ENCODE measurements around the gene IL11RA. TPM values are rescaled to one million over a fixed set of nuclear protein-coding genes. Genes with fewer than 3 reads are reported as not detected.

The IL11RA gene
- total RNA-seq, 2 experiments from 2014 or later, result 16.7 to 20.1 TPM

DNA sequence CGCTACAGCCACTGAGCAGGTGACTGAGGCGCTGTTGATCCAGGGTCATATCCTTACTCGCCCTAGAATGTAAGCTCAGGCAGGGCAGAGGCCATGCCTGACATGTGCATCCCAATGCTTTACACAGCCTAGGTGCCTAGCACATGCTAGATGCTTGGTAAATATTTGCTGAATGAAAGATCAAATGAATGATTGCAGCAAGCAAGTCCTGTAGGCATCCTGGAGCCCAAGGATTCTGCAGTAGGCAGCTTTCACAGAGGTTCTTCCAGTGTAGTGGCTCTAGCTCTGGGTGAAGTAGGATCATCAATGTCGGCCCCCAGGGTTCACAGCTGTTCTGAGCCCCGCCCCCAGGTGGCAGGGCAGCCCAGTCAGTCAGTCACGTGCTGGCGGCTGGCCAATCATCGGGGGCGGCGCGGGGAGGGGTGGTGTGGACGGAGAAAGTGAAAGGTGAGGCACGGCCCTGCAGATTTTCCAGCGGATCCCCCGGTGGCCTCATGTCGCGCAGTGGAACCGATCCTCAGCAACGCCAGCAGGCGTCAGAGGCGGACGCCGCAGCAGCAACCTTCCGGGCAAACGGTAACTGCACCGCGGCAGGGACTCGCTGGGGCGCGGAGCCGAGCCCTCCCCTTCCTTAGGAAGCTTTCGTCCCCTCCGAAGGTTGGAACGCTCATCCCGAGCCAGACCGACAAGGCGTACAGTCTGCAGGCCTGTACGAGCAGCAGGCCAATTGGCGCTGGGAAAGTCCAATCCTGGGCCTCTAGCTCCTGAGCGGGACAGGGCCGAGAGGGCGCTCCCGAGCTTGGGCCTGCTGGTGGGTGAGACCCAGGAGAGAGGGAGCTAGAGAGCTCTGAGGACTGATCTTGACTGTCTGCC lies 5.5 kb upstream of the IL11RA start, which contains the start of gene GALT:
Gene GALT, plus strand, starts transcription at position 465 of the 873 bp plus-strand sequence. Its CDS starts 30 bp downstream, at position 495.
- H3K79me2 ChIP-seq (ENCODE audit: insufficient read depth, low read depth, low read length), result peaks cover 11% of the 10 kb centered on the region; the same call in 1 of the 2 replicates
- H3K4me1 ChIP-seq (ENCODE audit: insufficient read depth, low read length, poor library complexity, severe bottlenecking), result peaks cover 21% of the 10 kb centered on the region
- TF ChIP-seq, protein P1, sequence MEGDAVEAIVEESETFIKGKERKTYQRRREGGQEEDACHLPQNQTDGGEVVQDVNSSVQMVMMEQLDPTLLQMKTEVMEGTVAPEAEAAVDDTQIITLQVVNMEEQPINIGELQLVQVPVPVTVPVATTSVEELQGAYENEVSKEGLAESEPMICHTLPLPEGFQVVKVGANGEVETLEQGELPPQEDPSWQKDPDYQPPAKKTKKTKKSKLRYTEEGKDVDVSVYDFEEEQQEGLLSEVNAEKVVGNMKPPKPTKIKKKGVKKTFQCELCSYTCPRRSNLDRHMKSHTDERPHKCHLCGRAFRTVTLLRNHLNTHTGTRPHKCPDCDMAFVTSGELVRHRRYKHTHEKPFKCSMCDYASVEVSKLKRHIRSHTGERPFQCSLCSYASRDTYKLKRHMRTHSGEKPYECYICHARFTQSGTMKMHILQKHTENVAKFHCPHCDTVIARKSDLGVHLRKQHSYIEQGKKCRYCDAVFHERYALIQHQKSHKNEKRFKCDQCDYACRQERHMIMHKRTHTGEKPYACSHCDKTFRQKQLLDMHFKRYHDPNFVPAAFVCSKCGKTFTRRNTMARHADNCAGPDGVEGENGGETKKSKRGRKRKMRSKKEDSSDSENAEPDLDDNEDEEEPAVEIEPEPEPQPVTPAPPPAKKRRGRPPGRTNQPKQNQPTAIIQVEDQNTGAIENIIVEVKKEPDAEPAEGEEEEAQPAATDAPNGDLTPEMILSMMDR (conservative IDR thresholded peaks at IDR 0.05; ENCODE audit: low read length), result peak; percentile 80
- no peak for TF ChIP-seq EZH2phosphoT487 (IDR thresholded peaks at IDR 0.05; ENCODE audit: borderline replicate concordance, low read depth, low read length)
- peak within 1 kb of the TSS; percentile 77 for H2AFZ ChIP-seq (ENCODE audit: low read length)
- ChIA-PET CTCF (ENCODE audit: unreplicated experiment) (interaction anchor here (0.5 to 3.5 kb wide), 8 partner anchors 9 to 515 kb away, joined by 3 to 35 read pairs (median 4); partner anchors contain the start of genes CCL27 and SIGMAR1), POLR2A (interaction anchor here (0.6 to 5.2 kb wide), 8 partner anchors 10 to 515 kb away, joined by 3 to 66 read pairs (median 4); partner anchors contain the start of genes ARID3C, DCTN3 and SIGMAR1)
- DNase-seq (ENCODE audit: low spot score), result peak; percentile 93
- TSS peak; percentile 57 for BruUV-seq (replicated peaks)
- peak within 1 kb of the TSS; percentile 80 for H3K4me3 ChIP-seq (ENCODE audit: low read depth, low read length, poor library complexity, severe bottlenecking)
- peaks cover 23% of the 10 kb centered on the region for H3K36me3 ChIP-seq (ENCODE audit: insufficient read depth, low read length)
- peak within 1 kb of the TSS; percentile 65 for H3K27ac ChIP-seq (ENCODE audit: low read depth, low read length, poor library complexity, severe bottlenecking)
- no peaks in the 10 kb centered on the region for H4K20me1 ChIP-seq (ENCODE audit: insufficient read depth, low read length)
- peak within 1 kb of the TSS; percentile 84 for H3K4me2 ChIP-seq (ENCODE audit: low read length)
- intact Hi-C loops (cut with micrococcal nuclease; ENCODE audit: unreplicated experiment), result loop anchor here (1.0 kb wide), 2 partner anchors 8 to 19 kb away; no protein-coding TSS in a partner anchor
- H3K9me2 ChIP-seq (ENCODE audit: insufficient read depth, low read length), result no peaks in the 10 kb centered on the region
- no peaks in the 10 kb centered on the region for H3K9me3 ChIP-seq (ENCODE audit: low read length)

DNA sequence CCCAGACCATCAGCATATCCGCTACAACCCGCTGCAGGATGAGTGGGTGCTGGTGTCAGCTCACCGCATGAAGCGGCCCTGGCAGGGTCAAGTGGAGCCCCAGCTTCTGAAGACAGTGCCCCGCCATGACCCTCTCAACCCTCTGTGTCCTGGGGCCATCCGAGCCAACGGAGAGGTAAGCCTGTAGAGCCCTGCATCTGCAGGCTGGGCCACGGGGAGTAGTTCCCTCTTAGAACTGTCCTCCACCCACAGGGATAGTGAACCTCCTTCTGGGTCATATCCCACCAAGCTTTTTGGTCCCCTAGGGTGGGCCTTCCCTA lies 4.9 kb upstream of the IL11RA start:
- Histone ChIP-seq H3K9me3 (ENCODE audit: low read length) (no peaks in the 10 kb centered on the region), H3K36me3 (ENCODE audit: insufficient read depth, low read length) (peaks cover 23% of the 10 kb centered on the region), H2AFZ (ENCODE audit: low read length) (peak overlapping the region; percentile 77; the same call in 1 of the 2 replicates), H3K9me2 (ENCODE audit: insufficient read depth, low read length) (no peaks in the 10 kb centered on the region), H3K4me2 (ENCODE audit: low read length) (peak overlapping the region; percentile 84), H4K20me1 (ENCODE audit: insufficient read depth, low read length) (no peaks in the 10 kb centered on the region), H3K27ac (ENCODE audit: low read depth, low read length, poor library complexity, severe bottlenecking) (peak overlapping the region; percentile 65), H3K4me3 (ENCODE audit: low read depth, low read length, poor library complexity, severe bottlenecking) (peak overlapping the region; percentile 80), H3K4me1 (ENCODE audit: insufficient read depth, low read length, poor library complexity, severe bottlenecking) (peaks cover 25% of the 10 kb centered on the region), H3K79me2 (ENCODE audit: insufficient read depth, low read depth, low read length) (peaks cover 11% of the 10 kb centered on the region; the same call in 1 of the 2 replicates)
- POLR2A ChIA-PET, result interaction anchor here (0.6 to 5.2 kb wide), 6 partner anchors 11 to 514 kb away, joined by 3 to 66 read pairs (median 4); partner anchors contain the start of gene SIGMAR1
- CTCF ChIA-PET (ENCODE audit: unreplicated experiment), result interaction anchor here (0.6 to 3.5 kb wide), 5 partner anchors 10 to 40 kb away, joined by 3 to 35 read pairs (median 6); partner anchors contain the start of genes CCL27 and SIGMAR1
- no TSS peak for BruUV-seq (replicated peaks)
- no peak for TF ChIP-seq EZH2phosphoT487 (IDR thresholded peaks at IDR 0.05; ENCODE audit: borderline replicate concordance, low read depth, low read length)
- TF ChIP-seq, protein P1 (conservative IDR thresholded peaks at IDR 0.05; ENCODE audit: low read length), result peak; percentile 5; the same call in 1 of the 2 replicates
- intact Hi-C loops (cut with micrococcal nuclease; ENCODE audit: unreplicated experiment), result no loop called here
- no peak for DNase-seq (ENCODE audit: low spot score)

Data from OCI-LY7 (cell line).